CD4-positive, alpha-beta memory T cell (primary cell): ENCODE measurements around the gene RASGRP4. TPM values are rescaled to one million over a fixed set of nuclear protein-coding genes. Genes with fewer than 3 reads are reported as not detected.
"Not testable (repeated sequence)": the region's sequence is repeated elsewhere in the genome, so short reads cannot be mapped to it uniquely, and the experiment has no call there.

Experiments used
- CTCF ChIA-PET: fragments of 350-600 bp; sonication (Branson Sonifier 250); formaldehyde crosslinking; loops from one replicate; lab custom pipeline; 2021; ENCODE audit warnings: inconsistent platforms; ENCODE audit not compliant: partially characterized antibody; lab: Charles Lee
- POLR2A ChIA-PET: fragments of 350-600 bp; sonication (Branson Sonifier 250); formaldehyde crosslinking; loops from one replicate; lab custom pipeline; 2021; ENCODE audit not compliant: partially characterized antibody; lab: Charles Lee
- DNase-seq, 5 donors: peaks; one replicate each; pipeline versions ENCODE4 v3.0.0 to v3.0.0-alpha.2; 2020 to 2022; ENCODE audit warnings: mixed read lengths in 1 of 5
- H3K27ac ChIP-seq: one replicate; pipeline ENCODE4 v1.7.0; 2013; ENCODE audit warnings: low read depth, low read length
- H3K27me3 ChIP-seq: 2 replicates; pipeline ENCODE4 v1.7.0; 2013; ENCODE audit warnings: mild to moderate bottlenecking, low read length, moderate library complexity; ENCODE audit not compliant: insufficient read depth
- H3K36me3 ChIP-seq: 2 replicates; pipeline ENCODE4 v1.7.0; 2013; ENCODE audit warnings: mild to moderate bottlenecking, low read length, moderate library complexity; ENCODE audit not compliant: insufficient read depth
- H3K4me1 ChIP-seq: 2 replicates; pipeline ENCODE4 v1.7.0; 2013; ENCODE audit warnings: mild to moderate bottlenecking, low read length, moderate library complexity; ENCODE audit not compliant: insufficient read depth
- H3K4me3 ChIP-seq, 2 donors: one replicate each; pipeline ENCODE4 v1.7.0; 2013; ENCODE audit warnings: low read length in 2 of 2, mild to moderate bottlenecking in 1 of 2
- H3K9me3 ChIP-seq, 2 donors: one replicate each; pipeline ENCODE4 v1.7.0; 2013; ENCODE audit warnings: low read length in 2 of 2, control low read depth in 1 of 2; ENCODE audit not compliant: control insufficient read depth in 1 of 2
- H3K27ac Mint-ChIP-seq, 7 donors: one replicate each; pipeline ENCODE4 v1.8.0; 2020 to 2021; ENCODE audit warnings: mixed read lengths in 7 of 7, mild to moderate bottlenecking in 6 of 7, inconsistent platforms in 3 of 7, moderate library complexity in 3 of 7
- H3K27me3 Mint-ChIP-seq, 2 donors: one replicate each; pipeline ENCODE4 v1.8.0; 2020 to 2021; ENCODE audit warnings: mixed read lengths in 2 of 2
- H3K36me3 Mint-ChIP-seq, 2 donors: one replicate each; pipeline ENCODE4 v1.8.0; 2020 to 2021; ENCODE audit warnings: mixed read lengths in 2 of 2, inconsistent platforms in 1 of 2, mild to moderate bottlenecking in 1 of 2
- H3K4me1 Mint-ChIP-seq, 4 donors: one replicate each; pipeline ENCODE4 v1.8.0; 2020 to 2021; ENCODE audit warnings: mixed read lengths in 4 of 4, mild to moderate bottlenecking in 1 of 4
- H3K4me3 Mint-ChIP-seq, 8 donors: one replicate each; pipeline ENCODE4 v1.8.0; 2020 to 2021; ENCODE audit warnings: mixed read lengths in 8 of 8, mild to moderate bottlenecking in 7 of 8, moderate library complexity in 6 of 8, inconsistent platforms in 3 of 8
- H3K9me3 Mint-ChIP-seq, 8 donors: one replicate each; pipeline ENCODE4 v1.8.0; 2020 to 2021; ENCODE audit warnings: mixed read lengths in 8 of 8, mild to moderate bottlenecking in 5 of 8, inconsistent platforms in 3 of 8, moderate library complexity in 1 of 8
- intact Hi-C: fragments of 100-400 bp; cut with micrococcal nuclease; formaldehyde crosslinking; loops from one replicate; pipeline ENCODE4 v1.15.1; 2023
- polyA plus RNA-seq, 2 donors: library from polyadenylated mRNA; unstranded; fragments of 300-500 nt; fragmentation: Illumina TruSeq; gene quantifications; one replicate each; pipeline ENCODE4 v1.2.3, GENCODE V29; 2021
- total RNA-seq, 2 experiments: library from RNA; stranded (reverse); gene quantifications; one replicate each; pipeline ENCODE4 v1.2.3, GENCODE V29; 2021

RASGRP4 gene, protein sequence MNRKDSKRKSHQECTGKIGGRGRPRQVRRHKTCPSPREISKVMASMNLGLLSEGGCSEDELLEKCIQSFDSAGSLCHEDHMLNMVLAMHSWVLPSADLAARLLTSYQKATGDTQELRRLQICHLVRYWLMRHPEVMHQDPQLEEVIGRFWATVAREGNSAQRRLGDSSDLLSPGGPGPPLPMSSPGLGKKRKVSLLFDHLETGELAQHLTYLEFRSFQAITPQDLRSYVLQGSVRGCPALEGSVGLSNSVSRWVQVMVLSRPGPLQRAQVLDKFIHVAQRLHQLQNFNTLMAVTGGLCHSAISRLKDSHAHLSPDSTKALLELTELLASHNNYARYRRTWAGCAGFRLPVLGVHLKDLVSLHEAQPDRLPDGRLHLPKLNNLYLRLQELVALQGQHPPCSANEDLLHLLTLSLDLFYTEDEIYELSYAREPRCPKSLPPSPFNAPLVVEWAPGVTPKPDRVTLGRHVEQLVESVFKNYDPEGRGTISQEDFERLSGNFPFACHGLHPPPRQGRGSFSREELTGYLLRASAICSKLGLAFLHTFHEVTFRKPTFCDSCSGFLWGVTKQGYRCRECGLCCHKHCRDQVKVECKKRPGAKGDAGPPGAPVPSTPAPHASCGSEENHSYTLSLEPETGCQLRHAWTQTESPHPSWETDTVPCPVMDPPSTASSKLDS
- total RNA-seq, result under 1 TPM in 1 of 2 experiments, not detected in 1; 0.33 TPM
- under 1 TPM; 0.06 to 0.31 TPM for polyA plus RNA-seq

DNA sequence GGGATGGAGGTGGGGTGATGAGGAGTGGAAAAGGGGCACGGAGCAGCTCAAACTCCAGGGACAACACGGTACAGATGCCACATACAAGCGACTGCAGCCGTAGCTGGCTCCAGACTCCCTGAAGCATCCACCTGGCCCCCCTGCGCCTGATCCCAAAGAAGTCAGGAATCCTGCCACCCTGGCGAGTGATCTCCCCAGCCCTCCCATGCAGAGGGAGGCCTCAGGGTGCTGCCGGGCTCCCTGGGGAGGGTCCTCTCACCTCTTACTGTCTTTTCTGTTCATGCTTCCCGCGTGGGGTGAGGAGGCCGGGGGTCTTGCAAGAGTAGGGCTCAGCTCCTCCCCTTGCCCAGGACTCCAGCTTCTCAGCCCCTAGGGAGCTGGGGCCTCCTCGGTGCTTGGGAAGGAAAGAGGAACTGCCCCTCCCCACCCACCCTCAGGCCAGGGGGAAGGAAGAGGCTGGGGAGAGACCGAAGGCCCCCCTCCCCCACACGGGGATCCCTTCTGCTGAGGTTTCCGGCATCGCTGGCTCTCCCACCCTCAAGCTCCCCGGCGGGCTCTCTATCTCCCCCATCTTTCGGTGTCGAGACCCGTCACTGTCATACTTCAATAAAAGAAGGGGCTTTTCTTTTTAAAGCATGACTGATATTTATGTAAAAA, at the start of gene RASGRP4:
Gene RASGRP4 (minus strand): TSS at position 410 of the 657 bp plus-strand sequence. CDS start 128 bp downstream, at position 282.
- Histone ChIP-seq H3K36me3 (no peaks in the 10 kb centered on the region), H3K27ac (no peak within 1 kb of the TSS), H3K4me3 (no peak within 1 kb of the TSS), H3K9me3 (no peaks in the 10 kb centered on the region), H3K27me3 (no peaks in the 10 kb centered on the region), H3K4me1 (peaks cover 30% of the 10 kb centered on the region)
- ChIA-PET CTCF (interaction anchor here (0.9 kb wide), 1 partner anchor 23 kb away, joined by 5 read pairs; the partner anchor contains the start of gene FAM98C), POLR2A (interaction anchor here (0.6 to 0.8 kb wide), 3 partner anchors 32 to 208 kb away, joined by 3 read pairs; partner anchors contain the start of gene MAP4K1)
- H3K27ac Mint-ChIP-seq, result peak within 1 kb of the TSS; percentile 58 to 83 (median 69)
- intact Hi-C loops, result no loop called here
- peaks cover 0 to 1% (median 0%) of the 10 kb centered on the region in 8 donors for H3K9me3 Mint-ChIP-seq
- H3K4me1 Mint-ChIP-seq, result peaks cover 14 to 33% (median 22%) of the 10 kb centered on the region in 4 donors
- peaks cover 2 to 11% of the 10 kb centered on the region in 2 donors for H3K27me3 Mint-ChIP-seq
- no peaks in the 10 kb centered on the region for H3K36me3 Mint-ChIP-seq
- peak in 4 of 5 donors; percentile 9 to 65 (median 36) for DNase-seq
- H3K4me3 Mint-ChIP-seq, result peak within 1 kb of the TSS; percentile 29 to 84 (median 64)

DNA sequence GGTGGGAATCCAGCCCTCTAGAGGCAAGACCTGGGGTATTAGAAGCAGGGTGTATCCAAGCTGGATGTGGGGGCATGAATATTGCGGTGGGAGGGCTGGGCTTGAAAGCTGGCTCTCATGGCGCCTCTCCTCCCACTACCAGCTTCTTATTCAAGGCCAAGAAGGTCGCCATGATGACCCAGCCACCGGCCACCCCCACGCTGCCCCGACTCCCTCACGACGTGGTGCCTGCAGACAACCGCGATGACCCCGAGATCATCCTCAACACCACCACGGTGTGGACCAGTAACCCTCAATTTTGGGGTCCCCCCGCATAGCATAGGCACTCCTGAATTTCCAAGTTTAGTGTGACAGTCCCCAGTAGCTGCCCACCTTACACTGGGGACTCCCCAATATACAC, 49.2 kb upstream of the RASGRP4 start:
- H3K9me3 ChIP-seq, result no peaks in the 10 kb centered on the region
- H3K27me3 ChIP-seq, result no peaks in the 10 kb centered on the region
- intact Hi-C loops, result no loop called here
- H3K36me3 Mint-ChIP-seq, result no peaks in the 10 kb centered on the region
- no peak overlapping the region for H3K27ac Mint-ChIP-seq
- DNase-seq, result no peak
- H3K27ac ChIP-seq, result no peak overlapping the region
- peaks cover 1 to 5% of the 10 kb centered on the region in 2 donors for H3K27me3 Mint-ChIP-seq
- no peaks in the 10 kb centered on the region for H3K4me1 ChIP-seq
- H3K9me3 Mint-ChIP-seq, result no peaks in the 10 kb centered on the region
- H3K4me3 ChIP-seq, result no peak overlapping the region
- H3K36me3 ChIP-seq, result no peaks in the 10 kb centered on the region
- H3K4me3 Mint-ChIP-seq, result no peak overlapping the region
- CTCF ChIA-PET, result no interaction called here
- POLR2A ChIA-PET, result no interaction called here
- H3K4me1 Mint-ChIP-seq, result no peaks in the 10 kb centered on the region

DNA sequence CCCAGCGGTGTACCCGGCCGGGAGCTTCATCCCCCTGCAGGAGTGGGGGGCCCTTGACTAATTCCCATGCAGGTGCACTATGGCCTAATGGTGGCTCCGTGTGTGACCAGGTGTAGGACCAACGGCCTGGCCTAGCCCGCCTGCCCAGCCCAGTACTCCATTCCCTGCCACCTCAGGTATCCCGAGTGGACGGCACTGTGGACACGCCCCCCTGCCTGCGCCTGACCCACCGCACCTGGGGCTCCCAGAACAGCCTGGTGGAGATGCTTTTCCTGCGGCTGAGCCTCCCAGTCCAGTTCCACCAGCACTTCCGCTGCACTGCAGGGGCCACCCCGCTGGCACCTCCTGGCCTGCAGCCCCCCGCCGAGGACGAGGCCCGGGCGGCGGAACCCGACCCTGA, 47.2 kb upstream of the RASGRP4 start:
- Mint-ChIP-seq H3K27ac (no peak overlapping the region), H3K4me3 (no peak overlapping the region), H3K9me3 (no peaks in the 10 kb centered on the region), H3K36me3 (no peaks in the 10 kb centered on the region), H3K27me3 (peaks cover 1 to 8% of the 10 kb centered on the region in 2 donors), H3K4me1 (no peaks in the 10 kb centered on the region)
- no peaks in the 10 kb centered on the region for H3K27me3 ChIP-seq
- intact Hi-C loops, result no loop called here
- ChIA-PET POLR2A (no interaction called here), CTCF (no interaction called here)
- H3K4me3 ChIP-seq, result no peak overlapping the region
- H3K27ac ChIP-seq, result no peak overlapping the region
- no peak for DNase-seq
- no peaks in the 10 kb centered on the region for H3K36me3 ChIP-seq
- no peaks in the 10 kb centered on the region for H3K9me3 ChIP-seq
- H3K4me1 ChIP-seq, result no peaks in the 10 kb centered on the region

DNA sequence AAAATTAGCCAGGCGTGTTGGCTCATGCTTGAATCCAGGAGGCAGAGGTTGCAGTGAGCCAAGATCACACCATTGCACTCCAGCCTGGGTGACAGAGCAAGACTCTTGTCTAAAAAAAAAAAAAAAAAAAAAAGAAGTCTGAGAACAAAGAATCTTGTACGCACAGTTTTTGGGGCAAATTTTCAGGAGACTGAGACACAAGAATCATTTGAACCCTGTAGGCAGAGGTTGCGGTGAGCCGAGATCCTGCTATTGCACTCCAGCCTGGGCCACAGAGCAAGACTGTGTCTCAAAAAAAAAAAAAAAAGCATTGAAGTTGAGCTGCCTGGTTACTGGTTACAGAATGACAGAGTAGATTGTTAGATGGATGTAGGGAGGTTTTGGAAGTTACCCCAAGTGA, 46.7 kb upstream of the RASGRP4 start:
- H3K4me1 ChIP-seq, POLR2A ChIA-PET, H3K27ac Mint-ChIP-seq, H3K9me3 Mint-ChIP-seq, DNase-seq, H3K4me3 Mint-ChIP-seq, H3K4me1 Mint-ChIP-seq, H3K27me3 ChIP-seq, H3K9me3 ChIP-seq, intact Hi-C loops, CTCF ChIA-PET, H3K36me3 ChIP-seq, H3K36me3 Mint-ChIP-seq, H3K4me3 ChIP-seq, H3K27me3 Mint-ChIP-seq, H3K27ac ChIP-seq: not testable (repeated sequence)

DNA sequence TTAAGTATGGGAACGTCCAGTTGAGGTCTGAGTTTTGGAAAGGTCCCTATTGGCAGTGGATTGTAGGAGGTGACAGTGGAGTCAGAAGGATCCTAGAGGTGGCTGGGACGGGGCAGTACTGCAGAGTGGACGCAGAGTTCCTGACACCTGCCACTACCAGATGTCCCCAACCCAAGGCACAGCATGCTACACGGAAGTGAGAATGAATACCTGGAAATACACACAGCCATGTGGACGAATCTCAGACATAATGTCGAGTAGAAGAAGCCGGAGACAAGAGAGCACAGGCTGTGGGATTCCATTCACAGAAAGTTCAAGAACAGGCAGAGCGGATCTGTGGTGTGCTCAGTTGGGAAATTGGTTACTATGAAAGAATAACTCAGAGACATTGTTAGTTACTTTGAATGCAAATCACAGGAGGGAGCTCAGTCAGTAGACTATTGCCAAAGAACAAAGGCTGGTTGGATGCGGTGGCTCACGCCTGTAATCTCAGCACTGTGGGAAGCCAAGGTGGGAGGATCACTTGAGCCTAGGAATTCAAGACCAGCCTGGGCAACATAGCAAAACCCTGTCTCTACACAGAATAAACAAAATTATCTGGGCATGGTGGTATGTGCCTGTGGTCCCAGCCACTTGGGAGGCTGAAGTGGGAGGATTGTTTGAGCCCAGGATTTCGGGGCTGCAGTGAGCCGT, 44.9 kb upstream of the RASGRP4 start:
- no peak overlapping the region for H3K4me3 ChIP-seq
- Mint-ChIP-seq H3K27ac (peak overlapping the region in 1 of 7 donors; percentile 30), H3K4me3 (no peak overlapping the region), H3K36me3 (no peaks in the 10 kb centered on the region), H3K4me1 (no peaks in the 10 kb centered on the region), H3K27me3 (peaks cover 1 to 8% of the 10 kb centered on the region in 2 donors), H3K9me3 (no peaks in the 10 kb centered on the region)
- DNase-seq, result no peak
- intact Hi-C loops, result no loop called here
- ChIA-PET POLR2A (no interaction called here), CTCF (no interaction called here)
- no peaks in the 10 kb centered on the region for H3K27me3 ChIP-seq
- H3K36me3 ChIP-seq, result no peaks in the 10 kb centered on the region
- H3K4me1 ChIP-seq, result no peaks in the 10 kb centered on the region
- H3K27ac ChIP-seq, result no peak overlapping the region
- no peaks in the 10 kb centered on the region for H3K9me3 ChIP-seq

DNA sequence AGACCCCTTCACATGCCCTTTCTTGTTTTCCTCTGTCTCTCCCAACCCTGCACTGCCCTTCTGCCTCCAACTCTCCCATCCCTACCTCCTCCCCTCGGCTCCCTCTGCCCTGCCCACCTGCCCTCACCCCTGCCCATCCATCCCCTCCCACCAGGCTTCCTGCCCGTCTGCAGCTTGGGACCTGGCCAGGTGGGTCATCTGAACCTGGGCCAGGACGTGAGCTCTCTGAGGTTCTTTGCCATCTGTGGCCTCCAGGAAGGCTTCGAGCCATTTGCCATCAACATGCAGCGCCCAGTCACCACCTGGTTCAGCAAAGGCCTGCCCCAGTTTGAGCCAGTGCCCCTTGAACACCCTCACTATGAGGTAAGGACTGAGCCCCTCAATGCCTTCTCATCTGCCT, 43.1 kb upstream of the RASGRP4 start:
- Histone ChIP-seq H3K27me3 (no peaks in the 10 kb centered on the region), H3K36me3 (no peaks in the 10 kb centered on the region), H3K4me3 (no peak overlapping the region), H3K4me1 (no peaks in the 10 kb centered on the region), H3K9me3 (no peaks in the 10 kb centered on the region), H3K27ac (no peak overlapping the region)
- no peak for DNase-seq
- Mint-ChIP-seq H3K27me3 (peaks cover 7 to 12% of the 10 kb centered on the region in 2 donors), H3K27ac (no peak overlapping the region), H3K4me1 (no peaks in the 10 kb centered on the region), H3K9me3 (peaks cover 0 to 4% (median 0%) of the 10 kb centered on the region in 8 donors), H3K4me3 (no peak overlapping the region), H3K36me3 (no peaks in the 10 kb centered on the region)
- ChIA-PET POLR2A (interaction anchor here (0.9 kb wide), 1 partner anchor 66 kb away, joined by 3 read pairs; no protein-coding TSS in a partner anchor), CTCF (no interaction called here)
- intact Hi-C loops, result no loop called here
